ENCODE measurements around the gene CCDC137. TPM values are rescaled to one million over a fixed set of nuclear protein-coding genes. Genes with fewer than 3 reads are reported as not detected.

Gene CCDC137
- total RNA-seq, 4 donors from 2014 or later: 19.7 to 35.2 (median 28.3) TPM

DNA sequence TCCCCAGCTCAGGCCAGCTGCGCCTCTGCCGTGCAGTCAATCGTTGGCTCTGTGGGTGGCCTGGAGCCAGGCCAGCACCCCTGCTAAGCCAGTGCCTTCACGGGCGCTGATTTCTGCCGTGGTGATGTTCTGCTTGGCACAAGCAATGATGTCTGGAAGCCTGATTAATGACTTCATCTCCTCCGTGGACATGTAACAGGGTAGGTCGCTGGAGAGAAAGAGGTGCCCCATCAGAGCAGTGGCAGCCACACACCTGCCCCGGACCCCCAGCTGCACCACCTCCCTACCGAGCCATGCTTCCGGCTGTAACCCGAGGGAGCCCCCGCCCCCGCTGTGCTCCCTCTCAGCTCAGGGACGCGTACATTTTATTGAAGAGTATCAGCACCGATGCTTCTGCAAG, 15.1 kb downstream of the CCDC137 start:
- DNase-seq (ENCODE audit: low spot score in 2 of 2): no peak
- intact Hi-C loops (cut with DNase I; ENCODE audit: low total_unique reads): no loop called here

GRCh38 chr17:81682565-81683207, 16.1 kb downstream of the CCDC137 start:
- no peak for DNase-seq (ENCODE audit: low spot score in 2 of 2)
- intact Hi-C loops (cut with DNase I; ENCODE audit: low total_unique reads): no loop called here
- H3K4me3 ChIP-seq (ENCODE audit: low read depth, poor library complexity, severe bottlenecking): peak overlapping the region; percentile 87
- TF ChIP-seq POLR2A (IDR thresholded peaks at IDR 0.05) (no peak), CTCF (IDR thresholded peaks at IDR 0.05) (no peak)
- 35 to 36% methylated on average over 19 of the region's 19 CpGs for WGBS, 2 donors

More for the DNA sequence above, 15.1 kb downstream of the CCDC137 start:
- 64% methylated on average over 17 of the region's 17 CpGs for WGBS, 2 donors
- TF ChIP-seq CTCF (IDR thresholded peaks at IDR 0.05): no peak
- no peak for TF ChIP-seq POLR2A (IDR thresholded peaks at IDR 0.05)
- no peak overlapping the region for H3K4me3 ChIP-seq (ENCODE audit: low read depth, poor library complexity, severe bottlenecking)

GRCh38 chr17:81683208-81683583, 16.7 kb downstream of the CCDC137 start:
- TF ChIP-seq CTCF (IDR thresholded peaks at IDR 0.05) (no peak), POLR2A (IDR thresholded peaks at IDR 0.05) (no peak)
- intact Hi-C loops (cut with DNase I; ENCODE audit: low total_unique reads): no loop called here
- H3K4me3 ChIP-seq (ENCODE audit: low read depth, poor library complexity, severe bottlenecking): peak overlapping the region; percentile 87
- 0 to 1% methylated on average over 19 to 21 of the region's 37 CpGs for WGBS, 2 donors
- no peak for DNase-seq (ENCODE audit: low spot score in 2 of 2)

DNA sequence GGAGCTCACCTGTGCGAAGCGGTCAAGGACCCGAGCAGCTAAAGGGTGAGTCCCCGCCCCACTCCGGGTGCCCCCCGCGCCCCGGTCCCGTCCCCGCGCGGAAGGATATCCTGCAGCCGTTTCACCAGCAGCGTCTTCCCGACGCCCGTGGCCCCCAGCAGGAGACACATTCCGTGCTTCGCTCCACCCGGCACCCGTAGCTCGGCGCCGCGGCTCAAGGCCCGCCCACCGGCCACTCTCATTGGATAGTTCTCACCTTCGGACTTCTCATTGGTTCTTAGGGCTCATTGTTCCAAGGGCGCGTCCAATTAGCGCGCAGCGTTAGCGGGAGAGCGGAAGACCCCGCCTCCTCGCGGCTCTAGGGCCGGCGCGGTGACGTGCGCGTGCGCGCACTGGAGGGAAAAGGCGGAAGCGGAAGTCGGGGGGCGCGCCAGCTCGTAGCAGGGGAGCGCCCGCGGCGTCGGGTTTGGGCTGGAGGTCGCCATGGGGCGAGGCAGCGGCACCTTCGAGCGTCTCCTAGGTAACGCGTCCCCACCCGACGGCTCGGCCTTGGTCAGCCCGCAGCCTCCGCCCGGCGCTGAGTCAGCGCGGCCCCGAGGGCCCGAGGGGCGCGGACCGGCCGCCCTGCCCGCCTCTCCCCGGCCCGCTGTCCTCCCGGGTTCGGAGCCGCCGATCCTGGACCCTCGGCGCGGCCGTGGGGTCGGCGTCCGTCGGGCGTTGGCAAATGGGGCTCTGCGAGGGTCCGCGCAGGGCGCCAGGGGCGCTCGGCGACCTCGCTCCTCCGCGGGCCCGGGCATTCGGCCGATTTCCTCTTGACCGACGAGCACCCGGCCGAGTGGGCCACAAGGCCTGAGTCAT, 17.3 kb downstream of the CCDC137 start, which contains the start of the genes ARL16 and HGS:
ARL16 (minus strand) TSS at position 214 of the 858 bp plus-strand sequence; CDS start at position 170, 44 bp downstream.
HGS (plus strand) TSS at position 428 of the 858 bp plus-strand sequence; CDS start at position 484, 56 bp downstream.
- intact Hi-C loops (cut with DNase I; ENCODE audit: low total_unique reads): no loop called here
- peak; percentile 98 to 99 for DNase-seq (ENCODE audit: low spot score in 2 of 2)
- peak within 1 kb of the TSS; percentile 87 for H3K4me3 ChIP-seq (ENCODE audit: low read depth, poor library complexity, severe bottlenecking)
- WGBS, 2 donors: 0 to 1% methylated on average over 18 to 53 of the region's 112 CpGs
- TF ChIP-seq POLR2A (IDR thresholded peaks at IDR 0.05) (peak in 1 of 2 donors; percentile 1), CTCF (IDR thresholded peaks at IDR 0.05) (no peak)

DNA sequence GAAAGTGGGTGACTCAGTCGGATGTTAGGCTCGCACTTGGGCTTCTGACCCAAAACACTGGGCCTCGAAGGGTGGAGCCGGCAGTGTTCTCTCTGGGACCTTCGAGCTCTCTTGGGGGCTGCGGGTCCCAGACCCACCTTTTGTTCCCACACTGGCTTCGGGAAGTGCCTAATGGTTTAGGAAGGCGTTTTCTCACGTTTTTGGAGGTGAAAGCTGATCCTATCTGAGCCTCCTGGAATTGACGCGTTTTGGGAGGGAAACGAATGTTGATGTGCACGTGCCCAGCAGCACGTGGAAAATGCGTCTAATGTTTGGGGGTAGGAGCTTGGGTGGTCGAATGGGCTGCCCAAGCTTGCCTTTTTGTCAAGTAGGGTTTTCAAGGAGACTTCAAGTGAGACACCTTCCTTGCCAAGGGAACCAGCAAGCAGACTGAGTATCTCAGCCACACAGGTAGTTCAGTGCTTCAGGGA, 17.9 kb downstream of the CCDC137 start:
- WGBS, 2 donors: 2 to 3% methylated on average over 14 to 16 of the region's 16 CpGs

More for the DNA sequence above, 17.9 kb downstream of the CCDC137 start:
- DNase-seq (ENCODE audit: low spot score in 2 of 2): no peak
- intact Hi-C loops (cut with DNase I; ENCODE audit: low total_unique reads): no loop called here
- TF ChIP-seq POLR2A (IDR thresholded peaks at IDR 0.05) (no peak), CTCF (IDR thresholded peaks at IDR 0.05) (no peak)
- peak overlapping the region; percentile 85 for H3K4me3 ChIP-seq (ENCODE audit: low read depth, poor library complexity, severe bottlenecking)

Data from lower leg skin (tissue), 4 donors.